Posterior vena cava (tissue), 2 donors: ENCODE data around the gene GPR87. TPM values are rescaled to one million over a fixed set of nuclear protein-coding genes. Genes with fewer than 3 reads are reported as not detected.

Experiments
- DNase-seq: peaks from one replicate; pipeline ENCODE4 v3.0.0-alpha.2; 2020; ENCODE audit warnings: low spot score
- intact Hi-C, 2 donors: fragments of 100-400 bp; cut with DNase I; formaldehyde crosslinking; loops; one replicate each; pipeline versions ENCODE4 v1.14.1 to v1.14.2; 2022 to 2023
- total RNA-seq, 2 donors: library from RNA; stranded (reverse); fragmentation: NEBNext Ultra II Directional; extraction: Animal tissue kit (Norgen Biotek cat#: 25700); gene quantifications; one replicate each; pipeline ENCODE4 v1.2.1, GENCODE V29; 2021
- donor health status: DM: yes; HTN: yes; CAD: no.
- donor health status: DM: yes; HTN: yes; CAD: no.

Gene GPR87
- total RNA-seq, 2 donors from 2014 or later = not detected

DNA sequence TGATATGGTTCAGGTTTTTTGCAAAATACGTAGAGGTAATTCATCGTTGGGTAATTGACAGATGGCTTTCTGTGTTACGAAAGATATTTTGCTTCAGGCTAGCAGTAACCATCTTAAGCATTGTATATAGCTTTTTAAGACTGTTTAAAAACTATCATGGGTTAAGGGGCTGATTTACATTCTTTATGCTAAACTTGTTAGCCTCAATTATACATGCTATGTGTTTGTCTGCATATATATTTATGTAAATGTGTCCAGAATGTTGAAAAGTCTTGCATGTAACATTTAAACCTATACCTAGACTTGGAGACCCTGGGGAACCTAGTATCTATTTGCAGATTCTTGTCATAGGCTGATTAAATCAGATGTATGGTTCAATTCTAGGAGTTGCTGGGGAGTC lies 27.2 kb downstream of the GPR87 start:
- intact Hi-C loops = no loop called here
- DNase-seq = no peak

DNA sequence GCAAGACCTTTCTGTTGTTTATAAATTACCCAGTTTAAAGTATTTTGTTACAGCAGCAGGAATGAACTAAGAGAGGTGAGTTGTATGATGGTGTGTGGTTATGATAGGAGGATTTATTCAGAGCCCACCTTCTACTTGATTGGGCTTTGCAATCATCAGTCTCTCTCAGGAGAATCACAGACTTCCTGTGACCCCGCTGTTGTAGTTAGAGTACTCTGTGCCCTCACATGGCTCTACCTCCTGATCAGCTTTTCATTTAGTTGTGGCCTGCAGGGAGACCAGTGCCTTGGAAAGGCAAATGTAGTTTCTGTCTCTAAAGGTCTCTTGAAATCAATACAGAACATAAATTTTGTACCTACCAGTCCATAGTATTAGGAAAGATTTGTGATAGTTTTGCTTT lies 30.7 kb downstream of the GPR87 start:
- no peak for DNase-seq
- intact Hi-C loops = no loop called here

DNA sequence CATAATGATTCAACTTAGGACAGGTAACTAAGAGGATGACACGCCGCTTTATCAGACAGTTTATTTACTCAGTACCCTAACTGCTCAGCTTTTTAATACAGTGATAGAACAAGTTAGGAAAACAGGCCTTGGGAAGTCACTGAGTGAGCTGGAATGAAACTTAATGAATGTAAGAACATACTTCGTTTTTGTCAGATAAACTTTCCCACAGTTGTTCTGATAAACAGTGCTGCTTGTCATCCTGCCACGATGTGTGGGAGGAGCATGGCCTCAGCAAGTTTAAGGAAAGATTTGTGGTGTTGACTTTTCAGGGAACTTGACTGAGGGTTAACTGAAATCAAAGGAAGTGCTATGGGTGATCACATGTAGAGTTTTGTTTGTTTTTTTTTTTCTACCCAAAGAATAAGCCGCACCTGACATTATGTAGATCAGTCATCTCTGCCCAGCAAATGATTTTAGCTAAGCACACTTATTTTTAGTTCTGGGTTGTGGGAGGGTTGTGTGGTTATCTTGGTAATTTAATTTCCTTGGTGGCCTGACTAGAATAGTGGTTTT lies 32.6 kb downstream of the GPR87 start:
- no peak for DNase-seq
- intact Hi-C loops = loop anchor here (2.0 to 5.0 kb wide), 3 partner anchors 57 to 117 kb away; no protein-coding TSS in a partner anchor

- no peak for DNase-seq
- intact Hi-C loops = loop anchor here (2.0 to 5.0 kb wide), 3 partner anchors 56 to 116 kb away; no protein-coding TSS in a partner anchor
These were observed 33.2 kb downstream of the GPR87 start for GRCh38 chr3:151283387-151283786.

- intact Hi-C loops = loop anchor here (2.0 to 5.0 kb wide), 3 partner anchors 56 to 116 kb away; no protein-coding TSS in a partner anchor
- no peak for DNase-seq
These were observed 33.7 kb downstream of the GPR87 start for GRCh38 chr3:151282921-151283320.

DNA sequence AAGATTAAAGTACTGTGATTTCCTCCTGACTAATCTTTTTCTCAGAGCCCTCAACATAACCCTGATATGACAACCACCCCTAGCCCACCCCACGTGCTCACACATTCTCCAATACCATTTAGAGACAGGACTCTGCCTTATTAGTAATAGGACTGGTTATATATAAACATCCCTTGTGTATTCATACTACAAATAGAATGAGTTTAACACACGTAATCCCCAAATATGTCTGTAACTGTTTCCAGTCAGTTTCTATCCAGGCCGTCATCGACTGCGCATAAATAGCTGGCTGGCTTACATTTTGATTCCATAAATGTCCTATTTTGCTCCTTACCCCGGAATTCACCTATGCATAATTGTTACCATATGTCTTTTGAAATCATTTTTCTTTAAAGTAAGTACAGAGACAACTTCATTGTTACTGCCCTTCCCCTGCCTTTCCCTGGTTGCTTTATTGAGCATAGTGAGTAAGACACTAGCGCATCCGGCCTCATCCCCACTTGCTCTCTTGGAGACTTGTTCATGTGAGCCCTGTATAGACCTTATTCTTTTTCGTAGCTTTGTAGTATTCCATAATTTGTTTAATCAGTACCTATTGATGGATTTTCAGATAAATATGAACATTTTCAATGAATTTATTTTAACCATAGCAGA lies 34.8 kb downstream of the GPR87 start:
- intact Hi-C loops = loop anchor here (2.0 to 5.0 kb wide), 3 partner anchors 54 to 114 kb away; no protein-coding TSS in a partner anchor
- no peak for DNase-seq

DNA sequence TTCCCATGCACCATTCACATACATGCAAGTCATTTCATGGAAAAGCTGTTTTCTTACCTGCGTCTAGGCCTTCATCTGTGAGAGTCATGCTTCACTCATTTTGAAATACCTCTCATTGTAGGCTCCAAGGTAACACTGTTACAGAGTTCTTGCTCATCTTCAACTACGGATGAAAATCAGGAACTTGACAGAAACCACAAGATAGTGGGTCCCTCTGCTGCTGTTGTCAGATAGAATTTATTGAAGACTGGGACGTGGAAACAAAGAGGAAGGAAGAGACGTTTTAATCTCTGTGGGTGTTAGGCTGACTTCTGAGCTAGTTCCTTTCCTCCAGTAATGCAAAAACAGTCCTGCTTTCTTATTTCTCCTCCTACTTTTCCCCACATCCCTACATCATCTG lies 38.4 kb downstream of the GPR87 start, which contains the start of gene P2RY14:
Gene P2RY14, minus strand, starts transcription at position 313 of the 400 bp plus-strand sequence. CDS start 64,226 bp downstream, outside the sequence.
- DNase-seq = no peak
- intact Hi-C loops = loop anchor here in 1 of 2 donors (1.0 kb wide), 1 partner anchor 110 kb away; no protein-coding TSS in a partner anchor

- intact Hi-C loops = no loop called here
These were observed 40.0 kb downstream of the GPR87 start for GRCh38 chr3:151276687-151277042.

DNA sequence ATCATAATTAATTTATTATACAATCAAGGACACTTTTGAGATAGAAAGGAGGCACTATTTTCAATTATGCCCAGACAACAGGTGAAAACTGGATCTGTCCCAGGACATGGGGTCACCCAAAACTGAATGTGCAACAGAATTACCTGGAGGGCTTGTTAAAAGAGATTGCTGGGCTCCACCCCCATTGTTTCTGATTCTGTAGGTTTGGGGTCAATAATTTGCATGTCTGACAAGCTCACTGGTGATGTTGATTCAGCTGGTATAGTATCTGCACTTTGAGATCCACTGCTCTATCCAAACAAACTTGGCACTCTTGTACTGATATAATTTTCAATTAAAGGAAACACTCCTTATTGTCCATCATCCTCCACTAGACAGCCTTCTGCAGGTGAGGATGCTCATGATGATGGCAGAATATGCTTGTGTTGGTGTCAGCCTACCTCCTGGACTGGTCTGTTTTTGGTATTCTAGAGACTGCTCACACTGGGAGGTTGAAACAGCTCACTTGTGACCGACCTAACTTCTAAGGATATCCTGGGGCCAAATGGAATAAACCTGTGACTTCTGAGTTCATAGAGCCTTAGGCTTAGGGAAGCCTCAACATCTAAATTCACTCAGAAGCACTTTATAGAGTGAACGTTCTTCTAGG lies 40.5 kb downstream of the GPR87 start:
- no peak for DNase-seq
- intact Hi-C loops = no loop called here

More at GRCh38 chr3:151276687-151277042, 40.0 kb downstream of the GPR87 start:
- DNase-seq = no peak

GRCh38 chr3:151275091-151275490 lies 41.5 kb downstream of the GPR87 start:
- intact Hi-C loops = no loop called here
- DNase-seq = no peak

DNA sequence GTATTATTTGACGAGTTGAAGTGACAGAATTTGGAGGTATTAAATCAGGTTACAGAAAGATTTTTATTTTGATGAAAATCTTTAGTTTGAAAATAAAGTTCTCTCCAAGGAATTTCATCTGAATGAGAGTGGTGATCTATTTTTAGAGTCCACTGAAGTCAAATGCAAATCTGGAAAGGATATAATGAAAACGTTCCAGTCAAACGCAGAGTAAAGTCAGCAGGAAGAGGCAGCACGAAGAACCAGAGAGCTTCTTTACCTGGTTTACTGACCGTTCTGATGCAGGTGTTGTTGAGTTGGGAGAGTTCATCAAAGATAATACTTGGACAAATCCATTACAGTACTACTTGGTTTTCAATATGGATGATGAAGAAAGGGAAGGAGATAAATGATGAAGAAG lies 47.0 kb downstream of the GPR87 start:
- intact Hi-C loops = no loop called here
- no peak for DNase-seq

DNA sequence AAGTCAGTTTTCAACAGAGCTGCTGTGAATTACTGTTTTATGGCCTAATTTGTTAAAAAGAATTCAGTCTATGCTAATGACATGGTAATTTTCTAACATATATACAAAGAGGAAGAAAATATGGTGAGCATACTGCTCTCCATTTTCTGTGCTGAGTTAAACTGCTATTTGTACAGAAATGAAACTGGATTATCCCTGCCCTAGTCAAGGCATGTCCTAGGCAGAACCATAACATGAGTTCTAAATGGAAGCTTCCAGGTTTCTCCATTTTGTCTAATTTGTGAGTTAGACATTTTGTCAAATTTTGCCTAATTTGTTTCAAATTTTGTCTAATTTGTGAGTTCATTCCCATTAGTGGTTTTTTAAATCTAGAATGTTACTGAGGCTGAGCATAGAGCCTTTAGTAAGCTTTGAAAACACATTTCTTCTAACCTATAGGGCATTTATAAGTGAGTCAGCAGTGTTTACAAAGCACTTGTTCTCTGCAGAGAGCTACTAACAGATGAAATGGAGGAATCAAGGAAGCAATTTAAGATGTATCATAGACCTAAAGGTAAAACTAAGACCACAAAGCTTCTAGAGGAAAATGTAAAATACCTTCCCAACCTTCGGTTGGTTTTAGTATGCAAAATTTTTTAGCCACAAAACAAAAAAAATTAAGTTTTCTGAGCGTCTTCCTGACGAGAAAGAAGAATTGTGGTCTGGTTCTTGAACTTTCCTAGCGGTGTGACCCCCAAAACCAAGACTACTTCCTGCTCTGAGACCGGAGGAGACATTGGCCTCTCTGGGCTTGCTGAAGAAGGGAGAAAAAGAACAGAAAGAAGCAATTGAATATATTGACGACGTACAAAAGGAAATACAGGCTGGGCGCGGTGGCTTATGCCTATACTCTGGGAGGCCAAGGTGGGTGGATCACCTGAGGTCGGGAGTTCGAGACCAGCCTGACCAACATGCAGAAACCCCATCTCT lies 48.1 kb downstream of the GPR87 start:
- intact Hi-C loops = no loop called here
- no peak for DNase-seq

DNA sequence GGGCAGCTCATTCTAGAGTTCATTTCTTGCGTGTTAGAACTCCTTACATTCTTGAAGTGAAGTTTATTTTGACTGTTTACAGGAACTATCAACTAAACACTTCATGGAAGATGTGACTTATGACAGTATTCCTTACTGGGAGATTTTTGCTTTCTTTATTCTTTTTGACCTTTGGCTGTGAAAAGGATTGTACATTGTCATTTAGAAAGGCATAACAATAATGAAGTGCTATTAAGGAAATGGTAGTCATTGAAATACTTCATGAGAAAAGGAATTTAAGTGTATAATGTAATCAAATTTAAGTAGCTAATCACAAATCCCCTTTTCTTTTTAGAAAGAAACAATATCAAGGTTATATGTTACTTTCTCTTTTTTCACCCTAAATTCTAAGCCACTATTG lies 49.6 kb downstream of the GPR87 start:
- no peak for DNase-seq
- intact Hi-C loops = no loop called here

- no peak for DNase-seq
- intact Hi-C loops = no loop called here
These were observed 50.8 kb downstream of the GPR87 start for GRCh38 chr3:151265866-151266265.

DNA sequence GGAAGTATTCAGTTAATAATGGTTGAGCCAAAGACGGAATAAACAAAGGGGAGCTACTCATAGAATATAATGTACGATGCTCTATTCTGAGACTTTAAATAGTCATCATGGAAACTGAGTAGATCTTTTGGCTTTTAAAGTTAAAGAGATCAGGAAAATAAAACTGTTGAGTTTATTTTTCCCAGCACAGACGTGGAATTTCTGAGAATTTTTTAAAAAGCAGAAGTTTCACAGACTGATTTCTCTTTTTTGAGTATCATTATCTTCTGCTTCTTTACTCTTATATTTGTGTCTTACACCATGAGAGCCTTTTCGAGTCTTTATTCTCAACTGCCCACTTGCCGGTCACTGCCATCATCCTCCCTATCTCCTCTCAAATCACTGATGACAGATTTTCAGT lies 51.5 kb downstream of the GPR87 start:
- DNase-seq = no peak
- intact Hi-C loops = no loop called here

DNA sequence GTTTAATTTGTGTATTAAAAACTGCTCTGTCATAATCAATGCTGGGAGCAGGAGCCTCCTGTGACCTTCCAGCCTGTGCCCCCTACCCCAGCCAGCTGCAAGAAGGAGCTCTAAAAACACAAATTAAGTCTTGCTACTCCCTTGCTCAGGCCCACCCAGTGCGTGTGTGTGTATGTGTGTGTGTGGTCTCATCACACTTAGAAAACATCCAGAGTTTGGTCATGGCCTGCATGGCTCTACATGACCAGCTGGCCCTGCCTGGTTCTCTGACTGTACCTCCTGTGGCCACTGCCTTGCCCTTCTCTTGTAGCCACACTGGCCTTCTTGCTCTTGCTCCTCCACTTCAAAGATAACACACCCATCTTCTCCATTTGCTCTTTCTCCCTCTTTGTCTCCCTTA lies 52.0 kb downstream of the GPR87 start:
- intact Hi-C loops = no loop called here
- no peak for DNase-seq

DNA sequence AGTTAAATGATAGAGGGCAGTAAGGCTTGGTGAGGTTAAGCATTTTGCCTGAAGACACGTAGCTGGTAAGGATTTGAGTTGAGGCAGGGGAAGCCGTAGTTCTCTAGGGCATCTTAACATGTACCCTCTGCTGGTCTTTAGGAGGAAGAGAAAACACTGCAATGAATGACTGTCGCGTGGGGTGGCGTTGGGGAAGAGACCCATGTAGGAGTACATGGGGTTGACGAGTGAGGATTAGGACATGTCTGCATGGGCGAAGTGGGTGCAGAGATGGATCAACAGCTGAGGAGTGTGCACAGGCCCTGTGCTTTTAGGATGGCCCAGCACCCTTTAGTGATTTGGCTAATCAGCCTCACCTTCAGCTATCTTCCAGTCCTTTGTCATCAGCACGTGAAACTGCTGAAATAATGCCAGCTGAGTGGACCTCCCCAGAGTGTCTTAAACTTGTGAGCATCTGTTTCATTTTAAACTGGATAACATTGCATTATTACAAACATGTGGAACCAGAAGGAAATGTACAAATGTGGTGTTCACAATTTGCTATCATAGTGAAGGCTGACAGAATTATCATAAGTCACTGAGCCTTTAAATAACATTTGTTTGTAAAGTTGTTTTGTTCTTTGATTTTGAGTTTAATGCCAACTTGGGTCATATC lies 53.6 kb downstream of the GPR87 start:
- intact Hi-C loops = no loop called here
- no peak for DNase-seq

GRCh38 chr3:151259664-151260063 lies 57.0 kb downstream of the GPR87 start:
- intact Hi-C loops = no loop called here
- no peak for DNase-seq

GRCh38 chr3:151256749-151257148 lies 59.9 kb downstream of the GPR87 start:
- intact Hi-C loops = no loop called here
- no peak for DNase-seq
